T-helper 2 cell treated with Interferon-gamma antibody and Interleukin-4, amounts not matched to agents 5 μg/mL and 100 μg/mL, for 36 hours (primary cell): ENCODE data around the gene ST8SIA3.
"Not testable (repeated sequence)": the region's sequence is repeated elsewhere in the genome, so short reads cannot be mapped to it uniquely, and the experiment has no call there.

Source experiments
- DNase-seq: peaks from one replicate; pipeline ENCODE4 v3.0.0; 2021; ENCODE audit warnings: low spot score
- H3K27ac Mint-ChIP-seq: one replicate; pipeline ENCODE4 v1.8.0; 2021; ENCODE audit warnings: mild to moderate bottlenecking, mixed read lengths
- H3K27me3 Mint-ChIP-seq: one replicate; pipeline ENCODE4 v1.8.0; 2021; ENCODE audit warnings: low read depth, mixed read lengths
- H3K36me3 Mint-ChIP-seq: one replicate; pipeline ENCODE4 v1.8.0; 2021; ENCODE audit warnings: low read depth, mixed read lengths
- H3K4me1 Mint-ChIP-seq: one replicate; pipeline ENCODE4 v1.8.0; 2021; ENCODE audit warnings: low read depth, mixed read lengths
- H3K4me3 Mint-ChIP-seq: one replicate; pipeline ENCODE4 v1.8.0; 2022; ENCODE audit warnings: mild to moderate bottlenecking, moderate library complexity, mixed read lengths
- H3K9me3 Mint-ChIP-seq: one replicate; pipeline ENCODE4 v1.8.0; 2021; ENCODE audit warnings: mixed read lengths

The ST8SIA3 gene

DNA sequence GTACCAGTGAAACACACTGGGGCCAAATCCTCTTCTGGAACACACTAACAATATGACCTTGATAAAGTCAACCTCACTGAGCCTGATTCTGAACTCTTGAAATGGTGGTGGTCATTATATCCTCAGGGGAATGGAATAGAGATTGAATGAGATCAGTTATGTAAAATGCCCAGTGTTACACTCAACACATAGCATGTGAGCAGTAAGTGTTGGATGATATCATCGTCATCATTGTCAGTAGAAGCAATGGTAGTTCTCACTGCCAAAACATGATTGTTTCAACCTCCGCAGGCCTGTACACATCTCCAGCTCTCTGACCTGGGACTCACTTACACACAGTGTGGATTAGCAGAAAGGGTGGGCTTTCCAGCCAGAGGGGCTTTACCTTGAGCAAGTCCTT, 5.5 kb upstream of the ST8SIA3 start:
- H3K4me3 Mint-ChIP-seq, result no peak overlapping the region
- no peaks in the 10 kb centered on the region for H3K4me1 Mint-ChIP-seq
- H3K36me3 Mint-ChIP-seq, result no peaks in the 10 kb centered on the region
- no peak for DNase-seq
- H3K27me3 Mint-ChIP-seq, result peaks cover 16% of the 10 kb centered on the region
- H3K9me3 Mint-ChIP-seq, result no peaks in the 10 kb centered on the region
- no peak overlapping the region for H3K27ac Mint-ChIP-seq

DNA sequence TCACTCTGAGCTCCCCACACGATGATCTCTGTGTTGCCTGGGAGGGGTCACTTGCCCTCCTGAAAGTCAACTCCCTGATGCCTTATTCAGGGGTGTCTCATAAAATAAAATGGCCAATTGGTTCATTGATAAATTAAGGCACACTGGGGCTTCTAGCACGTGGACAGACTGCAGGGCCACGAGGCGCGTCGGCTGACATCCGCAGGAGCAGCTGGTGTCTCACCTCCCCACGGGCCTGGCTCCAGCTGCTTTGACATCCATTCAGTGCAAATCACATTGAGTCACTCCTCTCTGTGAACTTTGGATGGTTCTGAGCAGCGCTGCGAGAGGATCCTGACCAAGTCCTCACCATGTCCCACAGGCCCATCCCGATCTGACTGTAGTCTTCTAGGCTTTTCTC, 4.6 kb upstream of the ST8SIA3 start:
- Mint-ChIP-seq H3K36me3 (no peaks in the 10 kb centered on the region), H3K27me3 (peaks cover 23% of the 10 kb centered on the region), H3K27ac (no peak overlapping the region), H3K4me3 (no peak overlapping the region), H3K4me1 (no peaks in the 10 kb centered on the region), H3K9me3 (no peaks in the 10 kb centered on the region)
- no peak for DNase-seq

DNA sequence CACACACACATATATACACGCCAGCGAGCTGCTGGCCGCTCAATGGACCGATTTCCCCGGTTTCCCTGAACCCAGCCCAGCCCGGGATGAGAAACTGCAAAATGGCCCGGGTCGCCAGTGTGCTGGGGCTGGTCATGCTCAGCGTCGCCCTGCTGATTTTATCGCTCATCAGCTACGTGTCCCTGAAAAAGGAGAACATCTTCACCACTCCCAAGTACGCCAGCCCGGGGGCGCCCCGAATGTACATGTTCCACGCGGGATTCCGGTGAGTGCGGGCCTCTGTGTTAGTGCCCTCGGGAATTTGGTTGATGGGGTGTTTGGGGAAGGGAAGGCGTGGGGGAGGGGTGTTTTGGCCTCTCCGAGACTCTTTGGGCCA, 392 bp downstream of the ST8SIA3 start:
- H3K4me1 Mint-ChIP-seq, result no peaks in the 10 kb centered on the region
- H3K4me3 Mint-ChIP-seq, result no peak overlapping the region
- no peak overlapping the region for H3K27ac Mint-ChIP-seq
- peaks cover 45% of the 10 kb centered on the region for H3K27me3 Mint-ChIP-seq
- no peaks in the 10 kb centered on the region for H3K36me3 Mint-ChIP-seq
- H3K9me3 Mint-ChIP-seq, result no peaks in the 10 kb centered on the region
- no peak for DNase-seq

DNA sequence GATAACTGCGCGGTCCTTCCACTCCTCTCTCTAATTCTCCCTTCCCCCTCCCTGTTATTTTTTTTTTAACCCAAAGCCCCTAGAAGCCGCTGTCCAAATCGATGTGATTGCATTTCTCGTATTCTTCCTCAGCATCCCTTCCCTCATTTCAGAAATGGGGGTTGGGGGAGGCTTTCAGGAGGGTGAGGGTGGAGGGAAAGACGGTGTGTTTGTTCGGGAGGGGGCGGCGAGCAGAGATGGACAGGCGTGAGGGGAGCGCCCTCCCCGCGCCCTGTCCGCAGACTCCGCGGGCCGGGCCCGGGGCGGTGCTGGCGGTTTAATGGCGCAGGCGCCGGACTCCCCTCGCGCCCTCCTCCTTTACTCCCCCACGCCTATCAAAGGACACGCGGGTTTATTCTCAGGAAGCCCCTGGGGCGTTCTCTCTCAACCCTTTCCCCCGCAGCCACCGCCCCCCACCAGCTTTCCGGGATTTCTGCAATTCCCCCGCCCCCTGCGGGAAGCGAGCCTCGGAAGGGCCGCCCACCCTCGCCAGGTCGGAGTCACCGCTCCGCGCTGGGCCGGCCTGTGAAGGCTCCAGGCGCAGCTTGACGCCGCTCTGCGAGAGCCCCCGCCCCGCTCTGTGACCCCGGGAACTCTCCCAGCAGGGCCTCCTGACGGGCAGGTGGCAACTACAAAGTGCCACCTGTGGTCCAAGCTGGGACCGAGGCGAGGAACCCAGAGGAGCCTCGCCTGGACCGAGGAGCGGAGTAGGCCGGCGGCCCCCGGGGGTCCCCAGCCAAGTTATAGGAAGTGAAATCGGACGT, 981 bp downstream of the ST8SIA3 start:
- Mint-ChIP-seq H3K27me3 (peaks cover 45% of the 10 kb centered on the region), H3K27ac (no peak overlapping the region), H3K9me3 (no peaks in the 10 kb centered on the region), H3K4me1 (no peaks in the 10 kb centered on the region), H3K36me3 (no peaks in the 10 kb centered on the region), H3K4me3 (no peak overlapping the region)
- DNase-seq, result no peak

DNA sequence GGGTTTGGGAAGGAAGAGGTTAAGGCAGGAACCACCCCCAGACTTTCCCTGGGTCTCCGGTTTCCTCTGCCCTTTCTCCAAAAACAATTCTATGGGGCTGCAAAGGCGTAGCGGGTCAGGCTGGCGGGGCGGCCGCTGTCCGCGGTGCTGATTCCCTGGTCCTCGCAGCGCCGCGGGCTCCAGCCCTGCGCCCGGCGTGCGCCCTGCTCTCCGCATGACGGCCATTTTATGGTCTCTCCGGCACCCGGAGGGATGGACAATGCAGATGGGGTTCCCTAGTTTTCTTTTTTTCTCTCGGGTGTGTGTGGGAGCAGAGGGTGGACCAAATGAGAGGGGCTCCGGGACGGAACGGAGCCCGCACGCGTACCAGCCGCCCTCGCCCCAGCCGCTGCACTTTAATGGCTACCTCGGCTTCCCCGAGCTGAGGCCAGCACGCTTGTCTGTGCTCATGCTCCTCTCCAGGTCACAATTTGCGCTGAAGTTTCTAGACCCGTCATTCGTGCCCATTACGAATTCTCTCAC, 1.6 kb downstream of the ST8SIA3 start:
- Mint-ChIP-seq H3K27me3 (peaks cover 45% of the 10 kb centered on the region), H3K36me3 (no peaks in the 10 kb centered on the region), H3K4me3 (no peak overlapping the region), H3K9me3 (no peaks in the 10 kb centered on the region), H3K27ac (no peak overlapping the region), H3K4me1 (no peaks in the 10 kb centered on the region)
- no peak for DNase-seq

DNA sequence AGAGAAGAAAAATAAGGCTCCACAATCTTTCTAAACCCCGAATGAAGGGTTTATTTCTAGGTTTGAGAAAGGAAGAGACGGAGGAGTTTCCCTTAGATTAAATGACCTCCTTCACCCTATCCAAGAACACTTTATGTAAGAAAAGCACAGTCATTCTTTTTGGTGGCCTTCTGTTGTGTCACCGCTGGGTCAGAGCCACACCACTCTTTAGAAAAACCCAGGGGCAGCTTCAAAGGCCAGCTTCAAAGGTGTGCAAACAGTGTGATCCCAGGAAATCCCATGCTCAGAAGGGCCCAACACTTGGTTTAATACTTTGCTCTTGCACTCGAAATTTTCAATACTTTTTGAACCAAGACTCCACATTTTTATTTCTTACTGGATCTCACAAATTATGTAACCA, 7.1 kb downstream of the ST8SIA3 start:
- no peak for DNase-seq
- Mint-ChIP-seq H3K4me1 (no peaks in the 10 kb centered on the region), H3K9me3 (no peaks in the 10 kb centered on the region), H3K36me3 (no peaks in the 10 kb centered on the region), H3K27me3 (peaks cover 11% of the 10 kb centered on the region), H3K4me3 (no peak overlapping the region), H3K27ac (no peak overlapping the region)

DNA sequence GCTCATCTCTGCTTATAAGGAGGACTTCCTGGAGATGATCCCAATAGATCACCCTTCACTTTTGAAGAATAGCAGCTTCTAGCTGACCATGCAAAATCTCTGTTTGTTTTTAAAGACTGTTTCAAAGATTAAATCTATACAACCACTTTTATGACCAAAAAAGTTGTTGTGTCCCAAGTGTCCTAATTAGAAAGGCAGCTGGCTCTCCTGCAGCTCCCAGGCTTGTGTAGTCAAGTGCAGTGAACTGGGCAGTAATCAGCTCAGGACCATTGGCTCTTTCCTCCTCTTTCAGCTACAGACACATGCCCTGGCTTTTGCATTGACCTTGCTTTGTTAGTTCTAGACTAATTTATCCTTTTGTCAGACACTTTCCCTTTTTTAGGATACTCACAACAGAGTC, 10.4 kb downstream of the ST8SIA3 start:
- Mint-ChIP-seq H3K9me3 (no peaks in the 10 kb centered on the region), H3K4me3 (no peak overlapping the region), H3K36me3 (no peaks in the 10 kb centered on the region), H3K27me3 (no peaks in the 10 kb centered on the region), H3K27ac (no peak overlapping the region), H3K4me1 (no peaks in the 10 kb centered on the region)
- DNase-seq, result no peak

DNA sequence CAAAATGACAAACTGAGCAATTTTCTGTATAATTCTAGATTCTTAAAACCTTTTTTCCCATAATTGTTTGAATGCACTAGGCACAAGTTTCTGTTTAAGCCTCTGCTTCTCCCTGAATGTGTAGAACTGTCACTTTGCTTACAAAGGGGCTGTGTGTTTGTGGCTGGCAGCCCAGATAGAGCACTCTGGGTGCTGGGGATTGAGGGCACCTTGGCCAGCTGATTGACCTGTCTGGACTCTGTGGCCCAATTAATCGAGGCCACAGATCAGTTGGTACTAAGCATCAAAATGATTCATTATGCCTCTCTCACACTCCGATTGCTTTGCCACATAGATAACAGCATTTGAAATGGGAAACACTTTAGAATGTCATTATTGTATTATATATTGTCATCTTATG, 12.1 kb downstream of the ST8SIA3 start:
- no peak overlapping the region for H3K4me3 Mint-ChIP-seq
- no peaks in the 10 kb centered on the region for H3K4me1 Mint-ChIP-seq
- no peaks in the 10 kb centered on the region for H3K36me3 Mint-ChIP-seq
- no peak for DNase-seq
- H3K27me3 Mint-ChIP-seq, result no peaks in the 10 kb centered on the region
- no peak overlapping the region for H3K27ac Mint-ChIP-seq
- H3K9me3 Mint-ChIP-seq, result no peaks in the 10 kb centered on the region

DNA sequence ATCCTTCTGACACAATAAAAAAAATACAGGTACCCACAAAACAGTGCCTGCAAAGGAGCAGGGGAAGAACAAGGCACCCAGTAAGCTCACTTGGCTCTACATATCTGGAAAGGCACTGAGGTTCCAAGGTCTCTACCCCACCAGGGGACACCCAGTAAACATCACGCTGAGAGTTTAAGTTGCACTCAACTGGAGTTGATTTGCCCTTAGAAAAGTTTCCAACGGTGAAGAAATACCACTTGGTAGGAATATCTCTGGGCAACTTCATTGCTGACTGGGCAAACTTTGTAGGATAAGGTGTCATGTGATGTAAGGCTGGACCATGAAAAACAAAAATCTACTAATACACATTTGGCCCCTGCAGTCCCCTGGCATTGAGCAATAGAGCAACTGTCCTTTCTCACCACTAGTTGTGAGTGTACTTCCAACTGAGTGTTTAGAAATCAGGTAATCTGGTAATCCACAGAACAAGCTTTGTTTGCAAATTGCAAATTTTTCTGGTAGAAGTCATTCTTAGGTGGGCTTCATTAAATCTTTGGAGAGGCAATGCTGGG, 14.2 kb downstream of the ST8SIA3 start:
- Mint-ChIP-seq H3K27me3 (no peaks in the 10 kb centered on the region), H3K27ac (no peak overlapping the region), H3K4me1 (no peaks in the 10 kb centered on the region), H3K9me3 (no peaks in the 10 kb centered on the region), H3K4me3 (no peak overlapping the region), H3K36me3 (no peaks in the 10 kb centered on the region)
- no peak for DNase-seq

DNA sequence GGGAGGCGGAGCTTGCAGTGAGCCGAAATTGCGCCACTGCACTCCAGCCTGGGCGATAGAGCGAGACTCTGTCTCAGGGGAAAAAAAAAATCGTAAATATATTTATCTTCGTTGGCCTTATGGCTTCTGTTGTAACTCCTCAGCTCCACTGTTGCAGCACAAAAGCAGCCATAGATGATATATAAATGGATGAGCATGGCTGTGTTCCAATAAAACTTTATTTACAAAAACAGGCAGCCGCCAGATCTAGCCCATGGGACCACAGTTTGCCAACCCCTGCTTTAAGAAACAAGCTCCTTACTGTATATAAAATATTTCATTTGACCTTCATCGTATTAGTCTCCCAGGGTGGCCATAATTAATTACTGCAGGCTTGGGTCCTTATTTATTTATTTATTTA, 20.1 kb downstream of the ST8SIA3 start:
- Mint-ChIP-seq H3K36me3 (no peaks in the 10 kb centered on the region), H3K27me3 (no peaks in the 10 kb centered on the region), H3K4me3 (no peak overlapping the region), H3K27ac (no peak overlapping the region), H3K4me1 (no peaks in the 10 kb centered on the region), H3K9me3 (no peaks in the 10 kb centered on the region)
- DNase-seq, result no peak

DNA sequence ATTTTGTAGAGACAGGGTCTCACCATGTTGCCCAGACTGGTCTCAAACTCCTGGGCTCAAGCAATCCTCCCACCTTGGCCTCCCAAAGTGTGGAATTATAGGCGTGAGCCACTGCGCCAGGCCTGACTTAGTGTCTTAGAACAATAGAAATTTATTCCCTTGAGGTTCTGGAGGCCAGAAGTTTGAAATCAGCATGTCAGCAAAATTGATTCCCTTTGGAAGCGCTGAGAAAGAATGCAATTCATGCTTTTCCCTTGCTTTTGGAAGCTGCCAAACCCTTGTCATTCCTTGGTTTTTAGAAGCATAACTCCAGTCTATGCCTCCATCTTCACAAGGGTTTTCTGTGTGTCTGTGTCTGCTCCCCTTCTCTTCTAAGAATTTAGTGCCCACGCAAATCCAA, 20.7 kb downstream of the ST8SIA3 start:
- H3K36me3 Mint-ChIP-seq, result no peaks in the 10 kb centered on the region
- H3K27me3 Mint-ChIP-seq, result no peaks in the 10 kb centered on the region
- no peaks in the 10 kb centered on the region for H3K9me3 Mint-ChIP-seq
- H3K27ac Mint-ChIP-seq, result no peak overlapping the region
- H3K4me3 Mint-ChIP-seq, result no peak overlapping the region
- H3K4me1 Mint-ChIP-seq, result no peaks in the 10 kb centered on the region
- no peak for DNase-seq

DNA sequence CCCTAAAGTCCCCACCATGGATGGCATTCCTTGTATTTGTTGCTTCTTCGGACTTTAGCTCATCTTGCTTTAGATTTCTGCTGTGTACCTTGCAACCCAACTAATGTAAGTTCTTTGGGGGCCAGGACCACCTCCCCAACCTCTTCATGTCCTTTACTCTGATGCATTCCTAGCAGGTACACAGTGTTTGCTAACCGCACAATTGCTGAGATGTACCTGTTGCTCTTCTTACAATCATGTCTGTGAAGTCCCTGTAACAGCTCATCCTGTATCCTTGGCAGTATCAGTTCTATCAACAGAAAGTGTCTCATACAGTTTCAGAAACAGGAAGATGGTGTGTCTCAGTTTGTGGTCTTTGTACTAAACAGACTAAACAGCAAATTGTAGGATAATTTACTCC, 24.1 kb downstream of the ST8SIA3 start:
- H3K27ac Mint-ChIP-seq, result no peak overlapping the region
- H3K9me3 Mint-ChIP-seq, result no peaks in the 10 kb centered on the region
- no peak overlapping the region for H3K4me3 Mint-ChIP-seq
- H3K4me1 Mint-ChIP-seq, result no peaks in the 10 kb centered on the region
- DNase-seq, result no peak
- H3K36me3 Mint-ChIP-seq, result no peaks in the 10 kb centered on the region
- no peaks in the 10 kb centered on the region for H3K27me3 Mint-ChIP-seq

DNA sequence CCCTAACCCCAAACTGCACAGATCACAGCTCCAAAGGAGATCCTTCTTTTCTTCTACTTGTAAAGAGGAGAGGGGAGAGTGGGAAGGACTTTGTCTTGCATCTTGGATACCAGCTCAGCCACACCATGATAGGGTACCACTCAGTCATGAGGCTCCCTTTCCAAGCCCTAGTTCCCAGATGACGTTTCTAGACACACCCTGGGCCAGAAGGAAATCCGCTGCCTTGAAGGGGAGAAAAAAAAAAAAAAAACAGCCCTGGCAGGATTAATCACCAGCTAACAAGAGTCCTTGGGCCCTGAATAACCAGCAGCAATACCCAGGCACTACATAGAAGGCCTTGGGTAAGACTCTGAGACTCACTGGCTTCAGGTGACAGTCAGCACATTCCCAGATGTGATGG, 36.9 kb downstream of the ST8SIA3 start:
- Mint-ChIP-seq H3K4me1 (no peaks in the 10 kb centered on the region), H3K4me3 (no peak overlapping the region), H3K27me3 (no peaks in the 10 kb centered on the region), H3K27ac (no peak overlapping the region), H3K36me3 (no peaks in the 10 kb centered on the region), H3K9me3 (no peaks in the 10 kb centered on the region)
- no peak for DNase-seq

DNA sequence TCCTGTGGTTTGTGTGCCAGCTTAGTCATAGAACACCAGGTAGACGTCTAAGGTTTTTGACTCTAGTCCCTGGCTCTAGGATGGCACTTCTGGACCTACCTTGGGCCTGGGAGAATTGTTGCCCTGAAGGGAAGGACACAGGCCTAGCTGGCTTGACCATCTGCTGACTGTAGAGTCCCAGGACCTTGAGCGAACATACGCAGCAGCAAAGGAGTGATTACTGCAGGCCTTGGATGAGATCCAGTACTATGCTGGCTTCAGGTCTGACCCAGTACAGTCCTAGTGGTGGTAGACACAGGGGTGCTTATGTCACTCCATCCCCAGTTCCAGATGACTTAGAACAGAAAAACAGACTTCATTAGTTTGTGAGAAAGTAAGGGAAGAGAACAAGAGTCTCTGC, 37.7 kb downstream of the ST8SIA3 start:
- no peaks in the 10 kb centered on the region for H3K36me3 Mint-ChIP-seq
- no peaks in the 10 kb centered on the region for H3K27me3 Mint-ChIP-seq
- DNase-seq, result no peak
- no peak overlapping the region for H3K27ac Mint-ChIP-seq
- H3K4me1 Mint-ChIP-seq, result no peaks in the 10 kb centered on the region
- no peaks in the 10 kb centered on the region for H3K9me3 Mint-ChIP-seq
- H3K4me3 Mint-ChIP-seq, result no peak overlapping the region

DNA sequence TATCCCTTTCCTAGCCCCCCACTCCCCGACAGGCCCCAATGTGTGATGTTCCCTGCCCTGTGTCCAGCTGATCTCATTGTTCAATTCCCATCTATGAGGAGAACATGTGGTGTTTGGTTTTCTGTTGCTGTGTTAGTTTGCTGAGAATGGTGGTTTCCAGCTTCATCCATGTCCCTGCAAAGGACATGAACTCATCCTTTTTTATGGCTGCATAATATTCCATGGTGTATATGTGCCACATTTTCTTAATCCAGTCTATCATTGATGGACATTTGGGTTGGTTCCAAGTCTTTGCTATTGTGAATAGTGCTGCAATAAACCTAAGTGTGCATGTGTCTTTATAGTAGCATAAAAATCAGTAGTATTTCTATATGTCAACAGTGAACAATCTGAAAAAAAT, 42.4 kb downstream of the ST8SIA3 start:
- not testable (repeated sequence) for DNase-seq, H3K9me3 Mint-ChIP-seq, H3K27ac Mint-ChIP-seq, H3K4me1 Mint-ChIP-seq, H3K36me3 Mint-ChIP-seq, H3K27me3 Mint-ChIP-seq, H3K4me3 Mint-ChIP-seq
